A673 (cell line): Measurements from ENCODE around the gene MAPK9. TPM values are rescaled to one million over a fixed set of nuclear protein-coding genes. Genes with fewer than 3 reads are reported as not detected.

Source experiments
- BruUV-seq: library from RNA; stranded (reverse); fragments of 400-500 nt; replicated peaks from 2 replicates; lab custom pipeline; 2021; lab: Mats Ljungman, UMichigan
- CTCF ChIA-PET: fragments of 300-600 bp; sonication (Branson Sonifier 250); formaldehyde crosslinking; loops from one replicate; lab custom pipeline; 2022; ENCODE audit warnings: antibody characterized with exemption; lab: Charles Lee
- POLR2A ChIA-PET: fragments of 300-600 bp; sonication (Branson Sonifier 250); formaldehyde crosslinking; loops from one replicate; lab custom pipeline; 2022; ENCODE audit warnings: antibody characterized with exemption; ENCODE audit not compliant: low non-redundant PET; lab: Charles Lee
- DNase-seq: peaks from one replicate; pipeline ENCODE4 v3.0.0-alpha.2; 2015; ENCODE audit warnings: low spot score
- H3K27ac ChIP-seq: fragments of 200-600 bp; sonication (generic); 2 replicates; pipeline ENCODE4 v1.5.1; 2016; ENCODE audit warnings: mixed run types, low read depth, mild to moderate bottlenecking, mixed read lengths, antibody characterized with exemption, low read length; ENCODE audit not compliant: poor library complexity, severe bottlenecking
- H3K27me3 ChIP-seq: fragments of 200-600 bp; sonication (generic); replicated peaks from 2 replicates; pipeline ENCODE4 v1.6.1; 2017; ENCODE audit warnings: mixed run types, low read depth, mild to moderate bottlenecking, mixed read lengths, antibody characterized with exemption, low read length; ENCODE audit not compliant: insufficient read depth, poor library complexity
- H3K36me3 ChIP-seq: fragments of 200-600 bp; sonication (generic); 2 replicates; pipeline ENCODE4 v1.6.1; 2016; ENCODE audit warnings: mixed run types, mild to moderate bottlenecking, mixed read lengths, antibody characterized with exemption, low read length; ENCODE audit not compliant: insufficient read depth, poor library complexity, severe bottlenecking
- H3K4me1 ChIP-seq: fragments of 200-600 bp; sonication (generic); 2 replicates; pipeline ENCODE4 v1.6.1; 2017; ENCODE audit warnings: mixed run types, mild to moderate bottlenecking, mixed read lengths, antibody characterized with exemption, low read length; ENCODE audit not compliant: insufficient read depth, poor library complexity, severe bottlenecking
- H3K4me3 ChIP-seq: fragments of 200-600 bp; sonication (generic); 2 replicates; pipeline ENCODE4 v1.5.1; 2016; ENCODE audit warnings: low read depth, mixed run types, mild to moderate bottlenecking, mixed read lengths, low read length; ENCODE audit not compliant: poor library complexity, severe bottlenecking
- H3K9me3 ChIP-seq: fragments of 200-600 bp; sonication (generic); 2 replicates; pipeline ENCODE4 v1.6.1; 2016; ENCODE audit warnings: mixed run types, low read depth, mild to moderate bottlenecking, mixed read lengths, antibody characterized with exemption, low read length; ENCODE audit not compliant: poor library complexity, severe bottlenecking
- CTCF ChIP-seq: fragments of 300-800, 200-600 bp; sonication (generic); conservative IDR thresholded peaks from 2 replicates; pipeline ENCODE4 v1.5.1; 2017; ENCODE audit warnings: low read depth, mild to moderate bottlenecking, antibody characterized with exemption, low read length, moderate library complexity, mixed read lengths
- EZH2 ChIP-seq: fragments of 200-600 bp; sonication (generic); IDR thresholded peaks from 2 replicates; pipeline ENCODE4 v1.6.1; 2017; ENCODE audit warnings: borderline replicate concordance, low read depth, mild to moderate bottlenecking, mixed read lengths, antibody characterized with exemption, low read length; ENCODE audit not compliant: poor library complexity, severe bottlenecking
- intact Hi-C: fragments of 100-400 bp; cut with micrococcal nuclease; formaldehyde crosslinking; loops from one replicate; pipeline ENCODE4 v1.10.0; 2022; ENCODE audit not compliant: unreplicated experiment
- total RNA-seq: library from RNA; stranded (reverse); gene quantifications from 2 replicates; pipeline ENCODE4 v1.2.3, GENCODE V29; 2021

The MAPK9 gene
- total RNA-seq, 1 experiment from 2014 or later: 34.4 TPM

- CTCF ChIA-PET: no interaction called here
Measured at GRCh38 chr5:180306796-180307195, 14.9 kb upstream of the MAPK9 start.

GRCh38 chr5:180305481-180305880 is 13.6 kb upstream of the MAPK9 start:
- Histone ChIP-seq H3K4me3 (no peak overlapping the region), H3K4me1 (no peaks in the 10 kb centered on the region), H3K27me3 (no peaks in the 10 kb centered on the region), H3K9me3 (no peaks in the 10 kb centered on the region), H3K36me3 (no peaks in the 10 kb centered on the region), H3K27ac (no peak overlapping the region)
- DNase-seq: no peak
- TF ChIP-seq EZH2 (no peak), CTCF (no peak)
- ChIA-PET POLR2A (no interaction called here), CTCF (interaction anchor here (0.8 kb wide), 1 partner anchor 10 kb away, joined by 3 read pairs; no protein-coding TSS in a partner anchor)
- BruUV-seq: no TSS peak
- intact Hi-C loops: no loop called here

More at GRCh38 chr5:180306796-180307195, 14.9 kb upstream of the MAPK9 start:
- no peak for DNase-seq
- no peak overlapping the region for H3K27ac ChIP-seq
- POLR2A ChIA-PET: no interaction called here
- no peaks in the 10 kb centered on the region for H3K4me1 ChIP-seq
- no peaks in the 10 kb centered on the region for H3K27me3 ChIP-seq
- intact Hi-C loops: no loop called here
- H3K9me3 ChIP-seq: no peaks in the 10 kb centered on the region
- H3K36me3 ChIP-seq: no peaks in the 10 kb centered on the region
- TF ChIP-seq EZH2 (no peak), CTCF (no peak)
- no TSS peak for BruUV-seq
- no peak overlapping the region for H3K4me3 ChIP-seq

GRCh38 chr5:180304431-180305375 is 12.8 kb upstream of the MAPK9 start:
- no peak for TF ChIP-seq EZH2
- no peak for TF ChIP-seq CTCF
- Histone ChIP-seq H3K9me3 (no peaks in the 10 kb centered on the region), H3K27me3 (no peaks in the 10 kb centered on the region), H3K36me3 (no peaks in the 10 kb centered on the region), H3K27ac (no peak overlapping the region), H3K4me3 (no peak overlapping the region), H3K4me1 (no peaks in the 10 kb centered on the region)
- CTCF ChIA-PET: interaction anchor here (0.7 to 0.8 kb wide), 2 partner anchors 11 to 12 kb away, joined by 3 read pairs; no protein-coding TSS in a partner anchor
- no TSS peak for BruUV-seq
- DNase-seq: no peak
- POLR2A ChIA-PET: no interaction called here
- intact Hi-C loops: no loop called here
